Ascending aorta (tissue), 2 donors: ENCODE results near the gene IPP. TPM values are rescaled to one million over a fixed set of nuclear protein-coding genes. Genes with fewer than 3 reads are reported as not detected.

Source experiments
- DNase-seq, 2 donors: peaks; one replicate each; pipeline ENCODE4 v3.0.0-alpha.2; 2019; ENCODE audit warnings: low spot score in 2 of 2
- H3K27ac ChIP-seq, 2 donors: fragments of 200-600 bp; sonication (generic); one replicate each; pipeline ENCODE4 v1.5.1; 2016 to 2017; ENCODE audit warnings: mild to moderate bottlenecking in 1 of 2
- H3K27me3 ChIP-seq: fragments of 200-600 bp; sonication (generic); one replicate; pipeline ENCODE4 v1.5.1; 2017
- H3K36me3 ChIP-seq, 2 donors: fragments of 200-600 bp; sonication (generic); one replicate each; pipeline ENCODE4 v1.5.1; 2016
- H3K4me1 ChIP-seq, 2 donors: fragments of 200-600 bp; sonication (generic); one replicate each; pipeline ENCODE4 v1.5.1; 2016 to 2017; ENCODE audit warnings: mild to moderate bottlenecking in 1 of 2
- H3K4me3 ChIP-seq, 2 donors: fragments of 200-600 bp; sonication (generic); one replicate each; pipeline ENCODE4 v1.5.1; 2016 to 2017; ENCODE audit warnings: mild to moderate bottlenecking in 1 of 2
- H3K9me3 ChIP-seq, 2 donors: fragments of 200-600 bp; sonication (generic); one replicate each; pipeline ENCODE4 v1.5.1; 2016
- intact Hi-C: fragments of 100-400 bp; cut with DNase I; formaldehyde crosslinking; loops from one replicate; pipeline ENCODE4 v1.15.1; 2023
- total RNA-seq: library from RNA; depleted of rRNA; stranded (reverse); fragments of >200 nt; gene quantifications from one replicate; pipeline ENCODE4 v1.1.0, GENCODE V29; 2016
- TF ChIP-seq, protein P1 (sequence below), 3 experiments: fragments of 200-600 bp in 2 of 3; fragments of 450-650 bp in 1 of 3; sonication (generic) in 2 of 3; IDR thresholded peaks; one replicate each; pipeline ENCODE4 v1.5.1; 2016 to 2019; ENCODE audit warnings: antibody characterized with exemption in 3 of 3, mild to moderate bottlenecking in 1 of 3, moderate library complexity in 1 of 3

IPP gene
- total RNA-seq, 1 donor from 2014 or later, result 5.5 TPM

- H3K4me3 ChIP-seq, result no peak overlapping the region
- no peak overlapping the region for H3K27ac ChIP-seq
- intact Hi-C loops, result no loop called here
- no peaks in the 10 kb centered on the region for H3K27me3 ChIP-seq
- H3K9me3 ChIP-seq, result no peaks in the 10 kb centered on the region
- H3K4me1 ChIP-seq, result no peaks in the 10 kb centered on the region
- TF ChIP-seq, protein P1, sequence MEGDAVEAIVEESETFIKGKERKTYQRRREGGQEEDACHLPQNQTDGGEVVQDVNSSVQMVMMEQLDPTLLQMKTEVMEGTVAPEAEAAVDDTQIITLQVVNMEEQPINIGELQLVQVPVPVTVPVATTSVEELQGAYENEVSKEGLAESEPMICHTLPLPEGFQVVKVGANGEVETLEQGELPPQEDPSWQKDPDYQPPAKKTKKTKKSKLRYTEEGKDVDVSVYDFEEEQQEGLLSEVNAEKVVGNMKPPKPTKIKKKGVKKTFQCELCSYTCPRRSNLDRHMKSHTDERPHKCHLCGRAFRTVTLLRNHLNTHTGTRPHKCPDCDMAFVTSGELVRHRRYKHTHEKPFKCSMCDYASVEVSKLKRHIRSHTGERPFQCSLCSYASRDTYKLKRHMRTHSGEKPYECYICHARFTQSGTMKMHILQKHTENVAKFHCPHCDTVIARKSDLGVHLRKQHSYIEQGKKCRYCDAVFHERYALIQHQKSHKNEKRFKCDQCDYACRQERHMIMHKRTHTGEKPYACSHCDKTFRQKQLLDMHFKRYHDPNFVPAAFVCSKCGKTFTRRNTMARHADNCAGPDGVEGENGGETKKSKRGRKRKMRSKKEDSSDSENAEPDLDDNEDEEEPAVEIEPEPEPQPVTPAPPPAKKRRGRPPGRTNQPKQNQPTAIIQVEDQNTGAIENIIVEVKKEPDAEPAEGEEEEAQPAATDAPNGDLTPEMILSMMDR (IDR thresholded peaks at IDR 0.05), result no peak
- no peak for DNase-seq
- H3K36me3 ChIP-seq, result no peaks in the 10 kb centered on the region
Observed at GRCh38 chr1:45789601-45790000, 39.1 kb upstream of the IPP start.

DNA sequence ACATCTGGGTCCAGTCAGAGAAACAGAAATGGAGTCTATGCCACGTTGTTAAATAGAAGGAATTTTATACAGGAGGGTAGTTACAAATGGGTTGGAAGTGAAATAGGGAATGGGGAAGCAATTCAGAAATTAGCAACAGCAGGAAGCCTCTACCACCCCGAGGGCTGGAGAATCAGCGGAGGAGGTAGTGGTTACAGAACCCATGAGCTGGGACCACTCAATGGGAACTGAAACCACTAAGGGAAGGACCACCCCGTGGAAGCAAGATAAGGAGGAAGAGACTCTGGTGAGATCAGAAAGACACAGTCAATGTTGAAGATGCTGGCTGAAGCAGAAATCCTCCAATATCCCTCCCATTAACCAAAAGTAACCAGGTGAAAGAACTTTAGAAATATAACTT lies 37.5 kb upstream of the IPP start:
- H3K4me1 ChIP-seq, result no peaks in the 10 kb centered on the region
- no peaks in the 10 kb centered on the region for H3K36me3 ChIP-seq
- TF ChIP-seq, protein P1 (IDR thresholded peaks at IDR 0.05), result no peak
- intact Hi-C loops, result no loop called here
- H3K4me3 ChIP-seq, result no peak overlapping the region
- H3K27me3 ChIP-seq, result no peaks in the 10 kb centered on the region
- H3K9me3 ChIP-seq, result no peaks in the 10 kb centered on the region
- H3K27ac ChIP-seq, result no peak overlapping the region
- no peak for DNase-seq

GRCh38 chr1:45785583-45785982 lies 35.1 kb upstream of the IPP start:
- H3K27ac ChIP-seq, result no peak overlapping the region
- H3K27me3 ChIP-seq, result no peaks in the 10 kb centered on the region
- no peak for DNase-seq
- no peak overlapping the region for H3K4me3 ChIP-seq
- intact Hi-C loops, result no loop called here
- TF ChIP-seq, protein P1 (IDR thresholded peaks at IDR 0.05), result no peak
- H3K4me1 ChIP-seq, result no peaks in the 10 kb centered on the region
- no peaks in the 10 kb centered on the region for H3K9me3 ChIP-seq
- no peaks in the 10 kb centered on the region for H3K36me3 ChIP-seq

- TF ChIP-seq, protein P1 (IDR thresholded peaks at IDR 0.05), result no peak
Observed at GRCh38 chr1:45775794-45776193, 25.3 kb upstream of the IPP start.

DNA sequence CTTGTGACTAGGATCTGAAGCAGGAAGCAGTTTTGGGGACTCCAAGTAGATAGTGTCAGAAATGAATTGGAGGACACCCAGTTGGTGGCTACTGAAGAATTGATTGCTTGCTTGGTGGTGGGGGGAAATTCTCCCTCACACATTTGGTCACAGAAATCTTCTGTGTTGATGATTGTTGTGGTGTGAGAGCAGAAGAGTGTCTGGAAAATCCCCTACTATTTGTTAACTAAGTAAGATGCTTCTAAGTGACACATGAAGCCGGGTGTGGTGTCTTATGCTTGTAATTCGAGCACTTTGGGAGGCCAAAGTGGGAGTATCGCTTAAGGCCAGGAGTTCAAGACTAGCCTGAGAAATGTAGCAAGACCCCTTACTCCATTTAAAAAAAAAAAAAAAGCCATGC lies 22.5 kb upstream of the IPP start:
- Histone ChIP-seq H3K27ac (no peak overlapping the region), H3K9me3 (no peaks in the 10 kb centered on the region), H3K4me3 (no peak overlapping the region), H3K27me3 (no peaks in the 10 kb centered on the region), H3K36me3 (no peaks in the 10 kb centered on the region), H3K4me1 (no peaks in the 10 kb centered on the region)
- DNase-seq, result no peak
- intact Hi-C loops, result no loop called here
- TF ChIP-seq, protein P1 (IDR thresholded peaks at IDR 0.05), result no peak

More at GRCh38 chr1:45775794-45776193, 25.3 kb upstream of the IPP start:
- no peak for DNase-seq
- Histone ChIP-seq H3K36me3 (no peaks in the 10 kb centered on the region), H3K4me3 (no peak overlapping the region), H3K4me1 (no peaks in the 10 kb centered on the region), H3K9me3 (no peaks in the 10 kb centered on the region), H3K27me3 (no peaks in the 10 kb centered on the region), H3K27ac (no peak overlapping the region)
- intact Hi-C loops, result no loop called here

DNA sequence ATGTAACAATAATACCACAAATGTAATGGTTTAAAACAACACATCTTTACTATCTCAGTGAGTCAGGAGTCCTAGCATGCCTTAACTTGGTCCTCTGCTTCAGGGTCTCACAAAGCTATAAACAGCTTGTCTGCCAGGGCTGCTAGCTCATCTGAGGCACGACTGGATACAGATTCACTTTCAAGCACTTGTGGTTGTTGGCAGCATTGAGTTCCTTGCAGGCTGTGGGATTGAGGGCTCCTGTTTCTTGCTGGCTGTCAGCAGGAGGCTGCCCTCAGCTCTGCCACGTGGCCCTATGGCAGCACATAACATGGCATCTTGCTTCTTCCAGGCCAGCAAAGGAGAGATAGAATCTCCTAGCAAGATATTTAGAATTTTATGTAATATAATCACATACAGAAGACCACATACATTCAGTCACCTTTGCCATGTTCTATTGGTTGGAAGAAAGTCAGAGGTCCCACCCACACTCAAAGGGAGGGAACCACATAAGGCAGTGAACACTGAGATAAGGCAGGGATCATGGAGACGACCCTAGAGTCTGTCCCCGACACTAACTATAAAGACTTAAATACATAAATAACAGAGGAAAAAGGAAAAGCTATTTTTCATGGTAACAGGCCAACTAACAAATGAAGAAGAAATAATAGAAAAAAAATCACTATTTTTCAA lies 18.9 kb upstream of the IPP start:
- H3K27ac ChIP-seq, result no peak overlapping the region
- no peak overlapping the region for H3K4me3 ChIP-seq
- TF ChIP-seq, protein P1 (IDR thresholded peaks at IDR 0.05), result no peak
- intact Hi-C loops, result no loop called here
- H3K27me3 ChIP-seq, result no peaks in the 10 kb centered on the region
- no peak for DNase-seq
- no peaks in the 10 kb centered on the region for H3K4me1 ChIP-seq
- H3K36me3 ChIP-seq, result no peaks in the 10 kb centered on the region
- H3K9me3 ChIP-seq, result no peaks in the 10 kb centered on the region
